Smooth muscle cell (in vitro differentiated cells): Measurements from ENCODE around the gene ZNF598. TPM values are rescaled to one million over a fixed set of nuclear protein-coding genes. Genes with fewer than 3 reads are reported as not detected.

Experiments
- DNase-seq: peaks from one replicate; lab custom pipeline; 2025; ENCODE audit not compliant: unreplicated experiment; lab: John Stamatoyannopoulos, UW
- H2AFZ ChIP-seq: fragments of 200-600 bp; sonication (generic); 2 replicates; pipeline ENCODE4 v1.6.0; 2016; ENCODE audit warnings: antibody characterized with exemption, low read depth, mild to moderate bottlenecking
- H3F3A ChIP-seq: fragments of 200-600 bp; sonication (generic); 2 replicates; pipeline ENCODE4 v1.6.0; 2017; ENCODE audit warnings: antibody characterized with exemption, low read depth
- H3K27ac ChIP-seq: fragments of 200-600 bp; sonication (generic); 2 replicates; pipeline ENCODE4 v1.5.1; 2016; ENCODE audit warnings: low read depth, mild to moderate bottlenecking
- H3K27me3 ChIP-seq: fragments of 200-600 bp; sonication (generic); 2 replicates; pipeline ENCODE4 v1.6.1; 2016; ENCODE audit warnings: low read depth, mild to moderate bottlenecking
- H3K36me3 ChIP-seq: fragments of 200-600 bp; sonication (generic); 2 replicates; pipeline ENCODE4 v1.5.1; 2016; ENCODE audit warnings: low read depth
- H3K4me1 ChIP-seq: fragments of 200-600 bp; sonication (generic); 2 replicates; pipeline ENCODE4 v1.5.1; 2016; ENCODE audit warnings: low read depth
- H3K4me2 ChIP-seq: fragments of 200-600 bp; sonication (generic); 2 replicates; pipeline ENCODE4 v1.6.0; 2016; ENCODE audit warnings: mild to moderate bottlenecking
- H3K4me3 ChIP-seq: fragments of 200-600 bp; sonication (generic); 2 replicates; pipeline ENCODE4 v1.5.1; 2016; ENCODE audit warnings: mild to moderate bottlenecking
- H3K79me2 ChIP-seq: fragments of 200-600 bp; sonication (generic); 2 replicates; pipeline ENCODE4 v1.6.0; 2016; ENCODE audit warnings: low read depth, mild to moderate bottlenecking
- H3K9ac ChIP-seq: fragments of 200-600 bp; sonication (generic); 2 replicates; pipeline ENCODE4 v1.6.0; 2016; ENCODE audit warnings: low read depth
- H3K9me3 ChIP-seq: fragments of 200-600 bp; sonication (generic); replicated peaks from 2 replicates; pipeline ENCODE4 v1.5.1; 2016; ENCODE audit warnings: low read depth
- H4K20me1 ChIP-seq: fragments of 200-600 bp; sonication (generic); 2 replicates; pipeline ENCODE4 v1.6.0; 2016; ENCODE audit warnings: low read depth
- WGBS: methylation state at CpG from one replicate; pipeline ENCODE4 v1.1.7; 2016; ENCODE audit warnings: low lambda C conversion rate; 5-methylcytosine and 5-hydroxymethylcytosine counted together
- polyA plus RNA-seq: library from polyadenylated mRNA; unstranded; fragments of >200 nt; fragmentation: Nextera tagmentation; extraction: Ambion mirVana; gene quantifications from 2 replicates; pipeline ENCODE4 v1.2.1, GENCODE V29; 2016
- total RNA-seq: library from RNA; depleted of rRNA; stranded (reverse); fragments of >200 nt; gene quantifications from 2 replicates; pipeline ENCODE4 v1.2.3, GENCODE V29; 2014
- TF ChIP-seq, protein P1 (sequence below): fragments of 200-600 bp; sonication (generic); IDR thresholded peaks from 2 replicates; pipeline ENCODE4 v1.5.1; 2017; ENCODE audit warnings: borderline replicate concordance, mild to moderate bottlenecking, antibody characterized with exemption; ENCODE audit not compliant: insufficient read depth, poor library complexity, severe bottlenecking

The ZNF598 gene
- total and polyA plus RNA-seq, 2 experiments from 2014 or later: 27.2 to 27.9 TPM

DNA sequence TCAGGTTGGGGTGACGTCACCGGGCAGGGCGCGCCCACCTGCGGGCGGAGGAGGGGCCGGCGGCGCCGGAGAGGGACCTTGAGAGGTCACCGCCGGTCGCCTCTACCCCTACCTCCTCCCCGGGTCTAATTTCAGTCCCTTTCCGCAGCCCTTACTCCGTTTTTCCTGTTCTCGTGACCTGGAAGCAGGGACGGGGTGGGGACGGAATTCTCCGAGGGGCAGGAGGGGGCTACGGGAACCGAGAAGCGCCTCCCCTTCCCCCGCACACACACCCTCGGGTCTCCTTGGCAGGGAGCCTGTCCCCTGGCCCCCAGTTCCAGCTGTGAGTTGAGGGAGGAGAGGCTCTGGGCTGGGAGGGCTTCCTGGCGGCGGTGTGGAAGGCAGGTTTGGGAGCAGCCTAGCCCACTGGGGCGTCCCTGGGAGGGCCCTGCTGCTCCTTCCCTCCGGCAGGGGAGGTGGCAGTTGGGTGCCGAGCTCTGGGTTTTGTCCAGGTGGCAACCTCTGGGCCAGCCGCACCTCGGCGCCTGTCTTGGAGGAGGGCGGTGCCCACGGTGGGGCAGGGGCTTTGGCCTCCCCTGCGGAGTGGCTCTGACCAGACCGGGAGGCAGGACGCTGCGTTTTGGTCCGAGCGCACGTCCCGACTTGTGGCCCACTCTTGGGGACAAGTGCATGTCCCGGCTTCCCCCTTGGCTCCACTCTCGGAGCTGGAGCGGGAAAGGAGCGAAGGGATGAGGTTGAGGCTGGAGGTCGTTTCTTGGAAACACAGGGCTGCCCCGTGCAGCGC, 19.1 kb downstream of the ZNF598 start:
- H3K27ac ChIP-seq: no peak overlapping the region
- peaks cover 13% of the 10 kb centered on the region for H3F3A ChIP-seq
- H3K79me2 ChIP-seq: no peaks in the 10 kb centered on the region
- H3K4me3 ChIP-seq: peak overlapping the region; percentile 46
- TF ChIP-seq, protein P1, sequence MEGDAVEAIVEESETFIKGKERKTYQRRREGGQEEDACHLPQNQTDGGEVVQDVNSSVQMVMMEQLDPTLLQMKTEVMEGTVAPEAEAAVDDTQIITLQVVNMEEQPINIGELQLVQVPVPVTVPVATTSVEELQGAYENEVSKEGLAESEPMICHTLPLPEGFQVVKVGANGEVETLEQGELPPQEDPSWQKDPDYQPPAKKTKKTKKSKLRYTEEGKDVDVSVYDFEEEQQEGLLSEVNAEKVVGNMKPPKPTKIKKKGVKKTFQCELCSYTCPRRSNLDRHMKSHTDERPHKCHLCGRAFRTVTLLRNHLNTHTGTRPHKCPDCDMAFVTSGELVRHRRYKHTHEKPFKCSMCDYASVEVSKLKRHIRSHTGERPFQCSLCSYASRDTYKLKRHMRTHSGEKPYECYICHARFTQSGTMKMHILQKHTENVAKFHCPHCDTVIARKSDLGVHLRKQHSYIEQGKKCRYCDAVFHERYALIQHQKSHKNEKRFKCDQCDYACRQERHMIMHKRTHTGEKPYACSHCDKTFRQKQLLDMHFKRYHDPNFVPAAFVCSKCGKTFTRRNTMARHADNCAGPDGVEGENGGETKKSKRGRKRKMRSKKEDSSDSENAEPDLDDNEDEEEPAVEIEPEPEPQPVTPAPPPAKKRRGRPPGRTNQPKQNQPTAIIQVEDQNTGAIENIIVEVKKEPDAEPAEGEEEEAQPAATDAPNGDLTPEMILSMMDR: no peak
- peaks cover 39% of the 10 kb centered on the region for H3K27me3 ChIP-seq
- no peaks in the 10 kb centered on the region for H3K9me3 ChIP-seq
- peak overlapping the region; percentile 82 for H3K4me2 ChIP-seq
- 6% methylated on average over 45 of the region's 50 CpGs for WGBS
- H3K4me1 ChIP-seq: peaks cover 10% of the 10 kb centered on the region
- no peak overlapping the region for H2AFZ ChIP-seq
- DNase-seq: no peak
- H4K20me1 ChIP-seq: no peaks in the 10 kb centered on the region
- no peak overlapping the region for H3K9ac ChIP-seq
- no peaks in the 10 kb centered on the region for H3K36me3 ChIP-seq

DNA sequence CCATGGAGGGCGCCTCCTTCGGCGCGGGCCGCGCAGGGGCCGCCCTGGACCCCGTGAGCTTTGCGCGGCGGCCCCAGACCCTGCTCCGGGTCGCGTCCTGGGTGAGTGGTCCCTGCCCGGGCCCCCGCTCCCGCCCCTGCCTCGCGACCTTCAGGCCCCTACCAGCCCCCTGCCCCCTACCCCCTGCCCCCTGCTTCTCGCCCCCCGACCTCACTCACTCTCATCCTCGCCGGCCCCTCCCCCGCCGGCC, 19.6 kb downstream of the ZNF598 start:
- H4K20me1 ChIP-seq: no peaks in the 10 kb centered on the region
- H3K4me3 ChIP-seq: peak overlapping the region; percentile 46
- TF ChIP-seq, protein P1: no peak
- 0% methylated on average over 4 of the region's 25 CpGs for WGBS
- no peak overlapping the region for H3K27ac ChIP-seq
- no peak overlapping the region for H3K9ac ChIP-seq
- DNase-seq: no peak
- peaks cover 39% of the 10 kb centered on the region for H3K27me3 ChIP-seq
- no peaks in the 10 kb centered on the region for H3K36me3 ChIP-seq
- no peaks in the 10 kb centered on the region for H3K9me3 ChIP-seq
- H2AFZ ChIP-seq: no peak overlapping the region
- H3F3A ChIP-seq: peaks cover 8% of the 10 kb centered on the region
- peak overlapping the region; percentile 82 for H3K4me2 ChIP-seq
- H3K4me1 ChIP-seq: peaks cover 13% of the 10 kb centered on the region
- no peaks in the 10 kb centered on the region for H3K79me2 ChIP-seq

DNA sequence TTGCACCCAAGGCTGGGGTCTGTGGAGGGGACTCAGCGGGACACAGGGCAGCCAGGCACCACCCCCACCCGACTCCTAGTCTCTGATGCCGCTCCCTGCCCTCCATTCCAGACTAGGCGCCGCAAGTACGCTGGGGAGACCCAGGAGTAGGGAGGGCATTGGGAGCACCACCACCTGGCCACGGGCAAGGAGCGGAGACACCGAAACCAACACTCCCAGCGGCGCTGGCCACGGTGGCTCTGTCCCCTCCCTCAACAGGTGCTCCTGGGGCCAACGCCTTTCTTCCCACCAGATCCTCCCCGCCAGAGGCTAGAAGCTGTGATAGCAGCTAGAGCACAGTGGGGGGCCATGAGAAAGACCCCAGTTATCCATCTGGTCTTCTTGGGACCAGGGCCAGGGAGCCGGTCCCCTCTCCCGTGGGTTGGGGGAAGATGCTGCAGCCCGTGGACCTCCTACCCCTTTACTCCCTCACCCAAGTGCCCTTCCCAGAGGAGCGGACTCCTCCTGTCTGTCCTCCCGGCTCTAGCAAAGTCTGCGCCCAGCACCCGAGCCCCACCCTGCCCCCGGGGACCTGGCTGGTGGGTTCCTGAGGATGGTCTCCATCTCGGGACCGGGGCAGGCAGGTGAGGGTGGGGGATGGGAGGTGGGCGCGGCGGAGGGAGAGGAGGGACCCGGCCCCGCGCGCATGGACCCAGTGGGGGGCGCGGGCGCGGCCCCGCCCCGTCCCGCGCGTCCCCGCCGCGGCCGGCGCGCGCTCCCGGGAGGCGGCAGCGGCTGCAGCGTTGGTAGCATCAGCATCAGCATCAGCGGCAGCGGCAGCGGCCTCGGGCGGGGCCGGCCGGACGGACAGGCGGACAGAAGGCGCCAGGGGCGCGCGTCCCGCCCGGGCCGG, 20.2 kb downstream of the ZNF598 start, which contains the start of gene SYNGR3:
TSS of gene SYNGR3 (plus strand) at position 762 of the 892 bp plus-strand sequence. CDS start 133 bp downstream, outside the sequence.
- H4K20me1 ChIP-seq: no peaks in the 10 kb centered on the region
- peaks cover 14% of the 10 kb centered on the region for H3F3A ChIP-seq
- TF ChIP-seq, protein P1: no peak
- H3K36me3 ChIP-seq: no peaks in the 10 kb centered on the region
- 13% methylated on average over 37 of the region's 67 CpGs for WGBS
- peak within 1 kb of the TSS; percentile 46 for H3K4me3 ChIP-seq
- peak within 1 kb of the TSS; percentile 82 for H3K4me2 ChIP-seq
- H3K79me2 ChIP-seq: no peaks in the 10 kb centered on the region
- DNase-seq: no peak
- H3K9ac ChIP-seq: no peak within 1 kb of the TSS
- H3K9me3 ChIP-seq: no peaks in the 10 kb centered on the region
- peaks cover 39% of the 10 kb centered on the region for H3K27me3 ChIP-seq
- no peak within 1 kb of the TSS for H3K27ac ChIP-seq
- no peak within 1 kb of the TSS for H2AFZ ChIP-seq
- peaks cover 18% of the 10 kb centered on the region for H3K4me1 ChIP-seq
